DOHH2 (cell line): ENCODE results near the gene UBE2I.
"Not testable (repeated sequence)": the region's sequence is repeated elsewhere in the genome, so short reads cannot be mapped to it uniquely, and the experiment has no call there.

Source experiments
- CTCF ChIP-seq: fragments of 200-600 bp; sonication (generic); IDR thresholded peaks from one replicate; pipeline ENCODE4 v1.5.1; 2014; ENCODE audit warnings: antibody characterized with exemption, mild to moderate bottlenecking, low read depth, low read length; ENCODE audit not compliant: poor library complexity, severe bottlenecking
- EZH2phosphoT487 ChIP-seq: fragments of 200-600 bp; sonication (generic); IDR thresholded peaks from 2 replicates; pipeline ENCODE4 v1.6.1; 2017; ENCODE audit warnings: borderline replicate concordance, mild to moderate bottlenecking, antibody characterized with exemption, low read length, moderate library complexity, mixed read lengths

GRCh38 chr16:1292808-1293207, 16.6 kb upstream of the UBE2I start:
- TF ChIP-seq CTCF, EZH2phosphoT487: not testable (repeated sequence)
